Choroid plexus epithelial cell (primary cell): ENCODE data around the gene BCAM.
"Not testable (repeated sequence)": the region's sequence is repeated elsewhere in the genome, so short reads cannot be mapped to it uniquely, and the experiment has no call there.

ENCODE experiments used
- DNase-seq: peaks from one replicate; pipeline ENCODE4 v3.0.0-alpha.2; 2010; ENCODE audit warnings: low read depth
- H3K4me3 ChIP-seq: 2 replicates; pipeline ENCODE4 v1.5.1; 2011; ENCODE audit warnings: low read depth, mild to moderate bottlenecking, control low read depth, low read length, moderate library complexity
- TF ChIP-seq, protein P1 (sequence below): conservative IDR thresholded peaks from 2 replicates; pipeline ENCODE4 v1.5.1; 2011; ENCODE audit warnings: low read depth, mild to moderate bottlenecking, control low read depth, inconsistent platforms, low read length, moderate library complexity

Gene BCAM

DNA sequence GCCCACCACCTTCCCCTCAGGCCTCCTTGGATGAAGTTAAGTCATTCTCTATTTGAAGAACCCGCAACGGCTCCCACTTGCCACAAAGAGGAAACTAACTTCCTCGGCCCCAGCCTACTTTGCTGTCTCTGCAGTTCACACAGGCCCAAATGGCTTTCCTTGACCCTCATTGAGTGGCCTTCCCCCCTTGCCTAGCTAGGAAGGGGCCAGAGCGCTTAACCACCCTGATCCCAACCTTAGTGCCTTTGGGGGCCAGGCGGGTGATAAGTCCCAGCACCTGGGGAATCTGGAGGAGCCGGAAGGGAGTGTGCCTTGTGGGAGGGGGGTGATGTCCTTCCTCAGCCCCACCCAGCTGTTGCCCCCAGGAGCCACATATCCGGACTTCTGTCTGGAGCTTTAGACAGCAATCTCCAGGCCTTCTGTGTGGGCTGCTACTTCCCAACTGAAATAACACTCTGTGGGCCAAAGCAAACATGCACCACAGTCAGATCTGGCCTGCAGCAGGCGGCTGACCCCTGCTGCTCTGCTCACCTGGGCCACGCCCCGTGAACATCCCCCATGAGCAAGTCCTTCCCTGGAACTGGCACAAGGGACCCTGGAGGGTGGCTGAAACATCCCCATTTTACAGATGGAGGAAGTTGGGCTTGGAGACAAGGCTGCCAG, 47.6 kb downstream of the BCAM start:
- H3K4me3 ChIP-seq, result no peak overlapping the region
- peak; percentile 61 for DNase-seq
- TF ChIP-seq, protein P1, sequence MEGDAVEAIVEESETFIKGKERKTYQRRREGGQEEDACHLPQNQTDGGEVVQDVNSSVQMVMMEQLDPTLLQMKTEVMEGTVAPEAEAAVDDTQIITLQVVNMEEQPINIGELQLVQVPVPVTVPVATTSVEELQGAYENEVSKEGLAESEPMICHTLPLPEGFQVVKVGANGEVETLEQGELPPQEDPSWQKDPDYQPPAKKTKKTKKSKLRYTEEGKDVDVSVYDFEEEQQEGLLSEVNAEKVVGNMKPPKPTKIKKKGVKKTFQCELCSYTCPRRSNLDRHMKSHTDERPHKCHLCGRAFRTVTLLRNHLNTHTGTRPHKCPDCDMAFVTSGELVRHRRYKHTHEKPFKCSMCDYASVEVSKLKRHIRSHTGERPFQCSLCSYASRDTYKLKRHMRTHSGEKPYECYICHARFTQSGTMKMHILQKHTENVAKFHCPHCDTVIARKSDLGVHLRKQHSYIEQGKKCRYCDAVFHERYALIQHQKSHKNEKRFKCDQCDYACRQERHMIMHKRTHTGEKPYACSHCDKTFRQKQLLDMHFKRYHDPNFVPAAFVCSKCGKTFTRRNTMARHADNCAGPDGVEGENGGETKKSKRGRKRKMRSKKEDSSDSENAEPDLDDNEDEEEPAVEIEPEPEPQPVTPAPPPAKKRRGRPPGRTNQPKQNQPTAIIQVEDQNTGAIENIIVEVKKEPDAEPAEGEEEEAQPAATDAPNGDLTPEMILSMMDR, result no peak

DNA sequence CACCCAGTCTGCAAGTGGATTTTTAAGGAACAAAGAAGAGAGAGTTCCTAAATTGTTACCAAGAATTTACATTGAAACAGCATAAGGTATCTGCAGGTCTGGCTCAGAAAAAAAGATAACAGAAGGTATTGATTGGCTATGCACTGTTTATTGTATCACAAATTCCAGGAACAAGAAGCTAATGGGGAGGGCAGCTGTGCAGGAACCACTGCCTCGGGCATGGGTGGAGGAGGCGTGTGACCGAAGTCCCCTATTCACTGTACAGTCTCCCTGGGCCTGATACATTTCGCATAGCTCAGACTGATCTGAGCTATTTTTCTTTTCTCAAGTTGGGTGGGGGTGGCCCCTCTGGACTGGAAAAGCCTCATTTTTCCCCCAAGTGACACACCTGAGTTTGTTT, 48.9 kb downstream of the BCAM start:
- no peak overlapping the region for H3K4me3 ChIP-seq
- TF ChIP-seq, protein P1, result no peak
- no peak for DNase-seq

DNA sequence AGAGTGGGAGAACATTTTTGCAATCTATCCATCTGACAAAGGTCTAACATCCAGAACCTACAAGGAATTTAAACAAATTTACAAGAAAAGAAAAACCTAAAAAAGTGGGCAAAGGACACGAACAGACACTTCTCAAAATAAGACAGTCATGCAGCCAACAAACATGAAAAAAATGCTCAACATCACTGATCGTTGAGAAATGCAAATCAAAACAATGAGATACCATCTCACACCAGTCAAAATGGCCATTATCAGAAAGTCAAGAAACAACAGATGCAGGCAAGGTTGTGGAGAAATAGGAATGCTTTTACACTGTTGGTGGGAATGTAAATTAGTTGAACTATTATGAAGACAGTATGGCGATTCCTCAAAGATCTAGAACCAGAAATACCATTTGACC, 52.7 kb downstream of the BCAM start:
- not testable (repeated sequence) for H3K4me3 ChIP-seq, DNase-seq

GRCh38 chr19:44863990-44864389, 55.1 kb downstream of the BCAM start:
- DNase-seq, result no peak
- no peak overlapping the region for H3K4me3 ChIP-seq
- TF ChIP-seq, protein P1, result no peak

DNA sequence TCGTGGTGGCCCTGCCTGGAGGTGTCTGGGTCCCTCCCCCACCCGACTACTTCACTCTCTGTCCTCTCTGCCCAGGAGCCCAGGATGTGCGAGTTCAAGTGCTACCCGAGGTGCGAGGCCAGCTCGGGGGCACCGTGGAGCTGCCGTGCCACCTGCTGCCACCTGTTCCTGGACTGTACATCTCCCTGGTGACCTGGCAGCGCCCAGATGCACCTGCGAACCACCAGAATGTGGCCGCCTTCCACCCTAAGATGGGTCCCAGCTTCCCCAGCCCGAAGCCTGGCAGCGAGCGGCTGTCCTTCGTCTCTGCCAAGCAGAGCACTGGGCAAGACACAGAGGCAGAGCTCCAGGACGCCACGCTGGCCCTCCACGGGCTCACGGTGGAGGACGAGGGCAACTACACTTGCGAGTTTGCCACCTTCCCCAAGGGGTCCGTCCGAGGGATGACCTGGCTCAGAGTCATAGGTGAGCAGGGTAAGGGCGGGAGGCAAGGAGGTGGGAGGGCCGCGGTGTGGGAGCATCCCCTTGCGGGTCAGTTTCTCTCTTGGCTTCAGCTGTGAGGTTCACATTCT, 56.4 kb downstream of the BCAM start:
- TF ChIP-seq, protein P1, result no peak
- no peak overlapping the region for H3K4me3 ChIP-seq
- no peak for DNase-seq

GRCh38 chr19:44866664-44867063, 57.8 kb downstream of the BCAM start:
- no peak overlapping the region for H3K4me3 ChIP-seq
- TF ChIP-seq, protein P1, result no peak
- DNase-seq, result no peak

DNA sequence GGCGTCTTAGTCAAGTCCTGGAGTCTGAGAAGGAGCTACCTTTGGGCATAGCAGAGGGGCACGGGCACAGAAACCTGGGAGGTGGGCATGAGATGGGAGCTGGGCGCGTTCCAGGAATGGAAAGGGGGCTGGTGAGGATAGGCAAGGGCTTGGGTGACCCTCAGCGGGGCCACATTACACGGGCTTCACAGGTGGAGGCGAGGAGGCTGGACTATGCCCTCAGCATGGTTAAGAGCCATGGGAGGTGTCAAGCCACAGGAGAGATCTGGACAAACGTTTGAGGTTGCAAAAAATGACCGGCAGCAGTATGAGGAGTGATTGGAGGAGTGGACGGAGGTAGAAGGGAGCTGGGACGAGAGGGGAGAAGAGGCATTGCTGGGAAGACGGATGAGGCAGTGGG, 58.7 kb downstream of the BCAM start:
- H3K4me3 ChIP-seq, result no peak overlapping the region
- TF ChIP-seq, protein P1, result no peak
- DNase-seq, result no peak
